SHP77 (cell line): ENCODE results near the gene APBB3.
A peak's percentile ranks its signal among the peaks of the same experiment; 100 is the strongest.

Source experiments
- DNase-seq, 2 experiments: peaks; one replicate each; lab custom pipeline; 2025; lab: John Stamatoyannopoulos, UW

APBB3 gene

DNA sequence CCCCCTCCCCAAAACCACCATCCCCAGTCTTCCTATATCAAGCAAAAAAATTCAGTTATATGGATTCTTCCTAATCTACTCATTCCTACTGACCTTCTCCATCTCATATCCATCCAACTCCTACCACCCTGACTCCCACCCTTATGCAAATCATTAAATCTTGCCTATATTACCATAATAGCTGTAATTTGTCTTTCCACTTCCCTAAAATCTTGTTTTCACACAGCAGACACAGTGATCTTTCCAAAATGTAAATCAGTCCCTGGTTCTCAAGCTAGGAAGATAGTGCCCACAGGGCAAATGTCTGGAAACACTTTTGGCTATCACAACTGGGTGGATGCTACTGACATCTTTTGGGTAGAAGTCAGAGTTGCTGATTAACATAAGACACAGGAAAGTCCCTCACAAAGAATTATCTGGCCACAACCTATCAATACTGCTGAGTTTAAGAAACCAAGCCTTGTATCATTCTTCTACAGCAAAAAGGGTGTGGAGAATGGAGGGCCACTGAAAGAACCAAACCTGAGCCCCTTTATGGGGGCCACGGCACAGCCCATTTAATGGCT lies 8.6 kb downstream of the APBB3 start:
- DNase-seq = no peak

DNA sequence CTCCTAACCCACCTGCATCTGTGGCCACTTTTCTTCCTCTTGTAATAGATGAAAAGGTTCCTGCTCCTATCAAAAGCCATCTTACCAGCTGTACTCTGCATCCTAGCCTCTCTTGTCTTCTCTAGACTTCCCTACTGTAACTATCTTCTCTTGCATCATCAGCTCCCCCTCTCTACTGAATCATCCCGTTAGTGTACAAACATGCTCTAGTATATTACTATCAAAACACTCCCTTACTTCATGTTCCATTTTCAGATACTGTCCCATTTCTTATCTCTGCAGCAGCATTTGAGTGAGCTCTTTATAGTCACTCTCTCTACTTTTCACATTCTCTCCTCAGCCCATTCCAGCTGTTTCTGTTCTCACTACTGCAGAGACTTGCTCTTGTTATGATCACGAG lies 9.9 kb downstream of the APBB3 start:
- DNase-seq = no peak

DNA sequence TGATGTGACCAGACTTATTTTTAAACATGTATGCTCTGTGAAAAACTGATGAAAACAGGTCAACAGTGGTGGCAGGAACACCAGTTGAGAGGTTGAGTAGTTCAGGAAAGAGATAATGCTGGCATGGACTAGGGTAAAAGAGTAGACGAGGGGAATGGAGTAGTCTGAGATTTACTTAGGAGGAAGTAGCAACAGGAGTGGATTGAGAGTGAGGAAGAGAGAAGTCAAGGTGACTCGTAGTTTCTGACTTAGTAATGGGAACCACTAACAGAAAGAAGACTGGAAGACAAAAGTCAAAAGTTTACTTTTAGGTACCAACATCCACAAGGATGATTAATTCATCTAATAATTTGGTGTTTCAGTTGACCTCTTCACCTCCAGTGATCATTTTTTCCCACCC lies 10.7 kb downstream of the APBB3 start:
- DNase-seq = no peak

DNA sequence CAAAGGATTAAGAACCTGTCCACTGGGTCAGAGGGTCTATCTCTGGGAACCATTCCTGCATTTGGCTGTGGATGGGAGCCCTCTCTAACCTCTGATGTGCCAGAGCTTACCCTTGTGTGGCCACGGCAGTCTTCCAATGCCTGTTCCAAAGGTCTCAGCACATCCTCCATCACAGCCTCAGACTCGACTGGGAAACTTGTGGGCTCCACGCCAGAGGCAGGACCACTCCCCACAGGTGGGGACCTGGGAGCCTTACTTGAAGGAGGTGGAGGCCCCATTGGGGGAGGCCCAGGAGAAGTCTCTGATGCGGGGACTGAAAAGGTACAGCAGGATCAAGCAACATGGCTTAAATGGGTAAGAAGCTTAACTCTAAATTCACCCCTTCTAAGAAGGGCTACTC lies 12.5 kb downstream of the APBB3 start:
- no peak for DNase-seq

DNA sequence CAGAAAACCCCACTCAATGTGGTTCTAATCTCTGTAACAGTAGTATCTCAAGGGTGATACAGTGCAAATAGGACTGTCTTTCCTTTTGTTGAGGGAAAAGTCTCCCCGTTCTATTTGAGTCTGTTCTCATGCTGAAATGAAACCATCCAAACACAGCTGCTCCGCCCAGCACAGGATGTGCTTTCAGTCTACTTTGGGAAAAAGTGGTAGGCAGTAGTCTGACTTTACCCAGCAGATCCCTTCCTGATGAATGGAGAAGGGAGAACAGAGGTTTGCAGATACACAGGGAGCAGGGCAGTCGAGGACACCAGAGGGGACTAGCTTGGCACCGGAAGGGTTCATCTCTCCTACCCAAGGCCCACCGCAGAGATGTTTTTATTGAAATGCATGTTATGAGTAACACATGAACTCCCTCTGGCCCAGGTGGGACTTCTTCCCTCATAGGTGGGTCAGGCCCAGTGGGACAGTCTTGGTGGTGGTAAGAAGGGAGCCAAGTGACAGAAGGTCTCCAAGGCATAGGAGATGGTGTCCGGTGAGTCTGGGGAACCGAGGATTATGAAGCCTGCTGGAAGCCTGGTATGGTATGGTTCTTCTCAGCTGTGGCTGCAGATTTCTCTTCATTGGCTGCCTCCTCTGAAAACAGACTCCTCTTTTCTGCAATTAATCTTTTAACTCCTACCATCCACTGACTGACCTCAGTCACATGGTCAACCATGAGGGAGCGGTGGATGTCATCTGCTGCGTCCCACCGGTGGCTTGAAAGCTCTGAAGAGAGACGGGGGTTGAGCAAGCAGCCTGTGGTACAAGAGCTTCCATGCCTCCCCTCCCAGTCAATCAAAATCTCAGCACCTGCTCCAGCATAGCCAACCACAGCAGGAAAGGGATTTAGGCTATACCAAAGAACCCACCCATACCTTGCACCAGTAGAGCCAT lies 14.0 kb downstream of the APBB3 start:
- DNase-seq = no peak

DNA sequence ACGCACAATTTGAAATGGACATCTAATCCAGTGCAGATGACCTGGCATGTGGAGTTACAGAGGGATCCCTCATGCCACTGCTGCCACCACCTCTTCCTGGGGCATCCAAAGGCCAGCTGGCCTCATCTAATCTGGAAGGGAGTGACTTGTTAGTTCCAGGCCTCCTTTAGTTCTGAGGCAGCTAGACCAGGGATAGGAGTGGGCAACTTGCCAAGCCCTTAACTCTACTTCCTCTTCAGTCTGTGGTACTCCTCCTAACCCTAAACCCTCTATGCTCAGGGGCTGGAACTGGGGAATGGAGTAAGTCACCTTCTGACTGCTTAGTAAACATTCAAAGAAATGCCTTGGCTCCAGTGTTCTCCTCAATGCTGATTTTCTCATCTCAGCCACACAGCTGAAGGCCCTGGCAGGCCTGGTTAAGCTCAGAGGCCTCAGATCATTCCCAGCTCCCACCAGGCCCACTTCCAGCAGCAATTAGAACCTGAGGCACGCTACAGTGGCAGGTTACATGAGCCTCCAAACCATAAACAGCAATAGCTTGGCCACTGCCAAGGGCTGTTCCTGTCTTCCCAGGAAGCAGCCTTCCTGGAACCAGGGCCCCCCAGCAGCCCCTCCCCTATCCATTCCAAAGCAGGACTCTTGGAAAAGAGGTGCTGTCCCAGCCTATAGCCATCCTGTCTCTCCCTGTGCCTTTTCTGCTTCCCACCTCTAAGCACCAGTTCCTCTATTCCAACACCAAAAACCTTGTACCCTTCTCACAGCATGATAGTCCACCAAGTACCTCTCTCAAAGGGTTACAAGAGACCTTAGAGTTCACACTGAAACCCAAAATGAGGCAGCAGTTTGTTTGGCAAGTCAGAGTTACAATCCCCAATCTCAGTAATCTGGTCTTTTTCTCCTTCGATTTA lies 14.9 kb downstream of the APBB3 start:
- DNase-seq = peak in 1 of 2 experiments; percentile 19

DNA sequence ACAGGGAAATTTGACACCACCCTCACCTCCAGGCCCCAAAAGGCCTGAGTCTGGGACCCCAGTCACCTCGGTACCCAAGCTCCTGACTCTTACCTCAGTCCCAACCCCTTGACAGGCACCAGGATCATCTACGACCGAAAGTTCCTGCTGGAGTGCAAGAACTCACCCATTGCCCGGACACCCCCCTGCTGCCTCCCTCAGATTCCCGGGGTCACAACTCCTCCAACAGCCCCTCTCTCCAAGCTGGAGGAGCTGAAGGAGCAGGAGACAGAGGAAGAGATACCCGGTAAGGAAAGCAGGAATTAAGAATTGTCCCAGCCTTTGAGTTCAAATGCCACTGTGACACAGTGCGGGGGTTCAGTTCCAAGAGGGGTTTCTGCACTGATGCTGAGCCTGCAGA lies 15.6 kb downstream of the APBB3 start:
- DNase-seq = no peak

DNA sequence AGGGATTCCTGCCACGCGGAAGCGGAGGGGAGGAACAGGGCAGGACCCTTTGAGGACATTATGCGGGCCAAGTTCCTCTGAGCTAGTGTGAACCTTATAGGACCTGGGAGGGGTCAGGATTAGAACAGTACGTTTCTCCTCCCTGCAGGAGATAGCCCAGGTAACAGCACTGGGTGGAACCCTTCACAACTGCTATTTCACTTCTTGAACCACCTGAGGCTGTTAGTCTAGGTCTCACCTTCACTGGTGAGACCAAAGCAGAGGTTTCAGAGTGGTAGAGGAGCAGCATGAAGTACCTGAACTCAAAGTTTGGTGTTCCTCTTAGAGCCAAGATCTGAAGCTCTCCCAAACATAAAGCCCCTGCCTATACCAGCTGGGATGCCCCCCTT lies 16.1 kb downstream of the APBB3 start:
- no peak for DNase-seq

DNA sequence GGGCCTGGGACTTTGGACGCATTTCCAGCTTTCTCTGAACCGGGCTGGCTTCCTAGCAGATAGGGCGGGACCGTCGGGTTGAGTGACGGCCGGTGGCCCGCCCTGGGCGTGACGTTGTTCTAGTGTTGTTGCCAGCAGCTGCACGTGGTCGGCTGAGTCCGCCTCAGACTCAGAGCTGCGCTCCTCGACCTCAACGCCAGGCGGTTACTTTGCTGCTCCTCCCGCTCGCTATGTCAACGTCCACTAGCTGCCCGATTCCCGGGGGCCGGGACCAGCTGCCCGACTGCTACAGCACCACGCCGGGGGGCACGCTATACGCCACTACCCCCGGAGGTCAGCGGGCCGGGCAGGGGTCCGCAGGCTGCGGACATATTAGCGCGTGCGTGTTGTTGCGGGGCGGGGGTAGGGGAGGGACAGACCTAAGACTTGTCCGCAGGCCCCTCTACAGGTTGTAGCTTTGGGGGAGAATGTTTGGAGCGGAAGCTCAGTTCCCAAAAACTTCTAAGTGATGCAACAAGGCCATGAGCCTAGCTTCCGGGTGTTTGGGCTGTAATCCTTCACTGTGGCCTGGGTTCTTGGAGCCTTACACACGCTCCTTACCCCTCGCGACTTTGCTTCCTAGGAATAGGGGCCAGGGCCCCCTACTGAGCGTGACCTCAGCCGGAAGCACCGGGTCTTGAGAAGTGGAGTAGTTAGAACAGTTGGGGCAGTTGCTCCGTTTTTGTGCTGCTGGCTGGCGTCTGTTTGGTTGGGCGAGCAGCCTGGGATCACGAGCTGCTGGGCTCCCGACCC lies 16.7 kb downstream of the APBB3 start, which contains the start of gene EIF4EBP3:
Gene EIF4EBP3 (plus strand): TSS at position 155 of the 792 bp plus-strand sequence. CDS start 76 bp downstream, at position 231.
- peak; percentile 92 to 95 for DNase-seq

DNA sequence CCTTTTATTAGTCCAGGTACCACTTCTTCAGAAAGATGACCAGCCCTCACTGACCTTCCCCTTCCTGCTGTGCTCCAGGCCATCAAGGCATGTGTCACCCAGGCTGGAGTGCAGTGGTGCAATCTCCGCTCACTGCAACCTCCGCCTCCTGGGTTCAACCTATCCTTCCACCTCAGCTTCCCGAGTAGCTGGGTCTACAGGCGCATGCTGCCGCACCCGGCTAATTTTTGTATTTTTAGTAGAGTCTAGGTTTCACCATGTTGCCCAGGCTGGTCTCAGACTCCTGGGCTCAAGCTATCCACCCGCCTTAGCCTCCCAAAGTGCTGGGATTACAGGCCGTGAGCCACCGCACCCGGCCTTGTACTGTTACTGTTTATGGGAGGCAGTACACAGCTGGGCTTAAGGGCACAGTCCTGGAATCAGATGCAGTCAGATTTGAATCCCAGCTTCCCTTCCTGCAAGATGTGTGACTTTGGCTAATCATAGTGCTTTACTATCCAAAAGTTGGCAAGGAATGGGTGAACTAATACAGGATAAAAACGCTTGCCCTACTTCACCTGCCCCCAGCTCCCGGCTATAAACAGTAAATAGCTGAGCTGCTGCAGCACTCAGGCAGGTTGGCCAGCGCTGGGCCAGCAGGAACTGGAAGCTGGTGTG lies 17.4 kb downstream of the APBB3 start:
- no peak for DNase-seq

DNA sequence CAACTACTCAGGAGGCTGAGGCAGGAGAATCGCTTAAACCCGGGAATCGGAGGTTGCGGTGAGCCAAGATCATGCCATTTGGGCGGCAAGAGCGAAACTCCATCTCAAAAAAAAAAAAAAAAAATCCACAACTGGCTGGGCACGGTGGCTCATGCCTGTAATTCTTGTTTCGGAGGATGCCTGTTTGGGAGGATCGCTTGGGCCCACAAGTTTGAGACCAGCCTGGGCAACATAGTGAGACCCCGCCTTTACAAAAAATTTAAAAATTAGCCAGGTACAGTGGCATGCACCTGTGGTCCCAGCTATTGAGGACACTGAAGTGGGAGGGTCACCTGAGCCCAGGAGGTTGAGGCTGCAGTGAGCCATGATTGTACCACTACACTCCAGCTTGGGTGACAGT lies 18.8 kb downstream of the APBB3 start:
- no peak for DNase-seq

DNA sequence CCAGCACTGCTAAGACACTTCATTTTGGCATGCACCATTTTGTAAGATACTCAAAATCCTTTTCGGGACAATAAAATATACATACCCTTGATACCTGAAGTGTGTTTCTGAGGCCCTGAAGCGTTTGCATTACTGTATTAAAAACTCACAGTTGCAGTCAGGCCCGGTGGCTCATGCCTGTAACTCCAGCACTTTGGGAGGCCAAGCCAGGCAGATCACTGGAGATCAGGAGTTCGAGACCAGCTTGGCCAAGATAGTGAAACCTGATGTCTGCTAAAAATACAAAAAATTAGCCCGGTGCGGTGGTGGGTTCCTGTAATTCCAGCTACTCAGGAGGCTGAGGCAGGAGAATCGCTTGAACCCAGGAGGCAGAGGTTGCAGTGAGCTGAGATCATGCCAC lies 19.4 kb downstream of the APBB3 start:
- DNase-seq = no peak

DNA sequence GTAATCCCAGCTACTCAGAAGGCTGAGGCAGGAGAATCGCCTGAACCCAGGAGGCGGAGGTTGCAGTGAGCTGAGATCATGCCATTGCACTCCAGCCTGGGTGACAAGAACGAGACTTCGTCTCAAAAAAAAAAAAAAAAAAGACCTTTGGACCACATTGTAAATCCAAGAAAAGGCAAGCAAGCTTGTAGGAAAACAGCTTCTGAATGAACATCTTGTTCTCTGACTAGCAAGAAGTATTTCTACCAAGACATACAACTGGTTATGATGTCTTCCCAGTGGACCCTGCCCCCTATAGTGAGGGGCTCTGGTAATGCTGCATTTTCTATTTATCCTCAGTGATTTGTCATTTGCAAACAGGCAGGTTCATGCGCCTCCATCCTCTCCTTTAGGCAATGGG lies 21.4 kb downstream of the APBB3 start:
- no peak for DNase-seq

DNA sequence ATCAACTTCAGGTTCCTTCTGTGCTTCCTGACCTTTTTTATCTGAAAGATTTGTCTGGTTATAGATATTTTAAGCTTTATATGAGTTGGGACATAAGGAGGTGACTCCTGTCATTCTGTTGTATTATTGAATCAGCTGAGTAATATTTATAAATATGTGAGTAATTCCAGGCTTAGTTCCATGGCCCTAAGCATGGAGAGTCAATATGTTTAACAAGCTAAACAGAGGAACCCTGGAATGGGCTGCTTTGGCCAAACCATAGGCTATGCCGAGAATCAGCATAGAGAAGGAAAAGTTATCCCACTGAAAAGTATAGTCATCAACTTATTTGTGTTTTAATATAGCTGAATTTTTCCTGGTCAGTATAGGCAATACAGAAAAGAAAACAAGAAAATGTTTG lies 24.2 kb downstream of the APBB3 start:
- DNase-seq = no peak

DNA sequence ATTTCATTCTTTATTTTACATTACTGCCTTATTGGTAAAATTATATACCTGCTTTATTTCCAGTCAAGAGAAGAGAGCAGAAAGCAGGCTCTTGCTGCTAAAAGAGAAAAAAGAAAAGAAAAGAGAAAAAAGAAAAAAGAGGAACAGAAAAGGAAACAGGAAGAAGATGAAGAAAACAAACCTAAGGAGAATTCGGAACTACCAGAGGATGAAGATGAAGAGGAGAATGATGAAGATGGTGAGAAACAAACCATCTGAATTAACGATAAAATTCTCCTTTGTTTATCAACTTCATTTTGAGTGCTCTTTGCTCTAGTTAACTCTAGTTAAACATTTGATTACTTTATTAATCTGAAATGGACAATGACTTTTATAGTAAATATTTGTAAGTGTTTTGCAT lies 40.4 kb downstream of the APBB3 start:
- DNase-seq = no peak

DNA sequence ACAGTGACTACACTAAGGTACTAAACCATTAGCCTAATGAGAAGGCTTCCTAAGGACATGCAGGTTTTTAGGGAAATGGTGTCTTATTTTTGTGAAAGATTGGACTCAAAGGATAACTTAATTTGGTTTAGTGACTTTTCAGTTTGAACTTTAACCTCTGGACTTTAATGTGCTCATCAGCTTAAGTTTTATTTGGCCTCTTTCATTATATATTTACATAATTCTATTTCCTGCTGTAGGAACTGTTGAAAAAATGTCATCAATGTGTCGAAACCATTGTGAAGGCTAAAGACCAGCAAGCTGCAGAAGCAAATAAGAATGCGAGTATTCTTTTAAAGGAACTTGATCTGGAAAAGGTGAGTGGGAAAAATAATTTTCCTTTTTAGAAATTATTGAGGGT lies 51.3 kb downstream of the APBB3 start:
- DNase-seq = no peak

DNA sequence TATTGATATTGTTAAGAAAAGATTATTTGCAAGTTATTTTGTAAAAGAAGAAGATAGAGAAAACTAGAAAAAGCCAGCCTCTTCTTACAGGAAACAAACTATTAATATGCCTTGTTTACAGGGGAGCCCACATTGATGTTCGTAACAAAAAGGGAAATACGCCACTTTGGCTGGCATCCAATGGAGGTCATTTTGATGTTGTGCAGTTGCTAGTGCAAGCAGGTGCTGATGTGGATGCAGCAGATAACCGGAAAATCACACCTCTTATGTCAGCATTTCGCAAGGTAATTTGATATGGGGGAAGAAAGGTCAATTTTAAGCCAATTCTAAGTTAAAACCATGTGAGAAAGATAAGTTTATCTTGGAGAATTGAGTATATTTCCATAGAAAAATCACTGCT lies 54.5 kb downstream of the APBB3 start:
- peak in 1 of 2 experiments; percentile 3 for DNase-seq
